Epithelial cell of esophagus (primary cell): ENCODE measurements around the gene HSF5.

Source experiments
- DNase-seq: peaks from one replicate; pipeline ENCODE4 v3.0.0; 2010; ENCODE audit warnings: low read depth
- H3K4me3 ChIP-seq: 2 replicates; pipeline ENCODE4 v1.5.1; 2011; ENCODE audit warnings: mild to moderate bottlenecking, low read length, control low read depth
- TF ChIP-seq, protein P1 (sequence below): IDR thresholded peaks from 2 replicates; pipeline ENCODE4 v1.5.1; 2011; ENCODE audit warnings: low read depth, mild to moderate bottlenecking, low read length, control low read depth, inconsistent platforms; ENCODE audit not compliant: insufficient read depth; ENCODE audit errors: missing control alignments

HSF5 gene

DNA sequence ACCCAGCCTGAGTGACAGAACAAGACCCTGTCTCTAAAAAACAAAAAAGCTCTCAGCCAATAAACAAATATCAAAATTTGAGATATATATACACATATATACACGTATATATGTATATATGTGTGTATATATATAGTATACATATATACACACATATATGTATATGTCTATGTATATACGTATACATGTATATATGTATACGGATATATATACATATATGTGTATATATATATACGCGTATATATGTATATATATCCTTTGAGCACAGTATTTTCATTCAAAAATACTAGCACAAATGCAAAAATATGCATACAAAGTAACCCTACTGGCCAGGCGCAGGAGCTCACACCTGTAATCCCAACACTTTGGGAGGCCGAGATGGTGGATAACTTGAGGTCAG lies 13.2 kb upstream of the HSF5 start:
- no peak overlapping the region for H3K4me3 ChIP-seq
- TF ChIP-seq, protein P1, sequence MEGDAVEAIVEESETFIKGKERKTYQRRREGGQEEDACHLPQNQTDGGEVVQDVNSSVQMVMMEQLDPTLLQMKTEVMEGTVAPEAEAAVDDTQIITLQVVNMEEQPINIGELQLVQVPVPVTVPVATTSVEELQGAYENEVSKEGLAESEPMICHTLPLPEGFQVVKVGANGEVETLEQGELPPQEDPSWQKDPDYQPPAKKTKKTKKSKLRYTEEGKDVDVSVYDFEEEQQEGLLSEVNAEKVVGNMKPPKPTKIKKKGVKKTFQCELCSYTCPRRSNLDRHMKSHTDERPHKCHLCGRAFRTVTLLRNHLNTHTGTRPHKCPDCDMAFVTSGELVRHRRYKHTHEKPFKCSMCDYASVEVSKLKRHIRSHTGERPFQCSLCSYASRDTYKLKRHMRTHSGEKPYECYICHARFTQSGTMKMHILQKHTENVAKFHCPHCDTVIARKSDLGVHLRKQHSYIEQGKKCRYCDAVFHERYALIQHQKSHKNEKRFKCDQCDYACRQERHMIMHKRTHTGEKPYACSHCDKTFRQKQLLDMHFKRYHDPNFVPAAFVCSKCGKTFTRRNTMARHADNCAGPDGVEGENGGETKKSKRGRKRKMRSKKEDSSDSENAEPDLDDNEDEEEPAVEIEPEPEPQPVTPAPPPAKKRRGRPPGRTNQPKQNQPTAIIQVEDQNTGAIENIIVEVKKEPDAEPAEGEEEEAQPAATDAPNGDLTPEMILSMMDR, result no peak
- DNase-seq, result no peak

DNA sequence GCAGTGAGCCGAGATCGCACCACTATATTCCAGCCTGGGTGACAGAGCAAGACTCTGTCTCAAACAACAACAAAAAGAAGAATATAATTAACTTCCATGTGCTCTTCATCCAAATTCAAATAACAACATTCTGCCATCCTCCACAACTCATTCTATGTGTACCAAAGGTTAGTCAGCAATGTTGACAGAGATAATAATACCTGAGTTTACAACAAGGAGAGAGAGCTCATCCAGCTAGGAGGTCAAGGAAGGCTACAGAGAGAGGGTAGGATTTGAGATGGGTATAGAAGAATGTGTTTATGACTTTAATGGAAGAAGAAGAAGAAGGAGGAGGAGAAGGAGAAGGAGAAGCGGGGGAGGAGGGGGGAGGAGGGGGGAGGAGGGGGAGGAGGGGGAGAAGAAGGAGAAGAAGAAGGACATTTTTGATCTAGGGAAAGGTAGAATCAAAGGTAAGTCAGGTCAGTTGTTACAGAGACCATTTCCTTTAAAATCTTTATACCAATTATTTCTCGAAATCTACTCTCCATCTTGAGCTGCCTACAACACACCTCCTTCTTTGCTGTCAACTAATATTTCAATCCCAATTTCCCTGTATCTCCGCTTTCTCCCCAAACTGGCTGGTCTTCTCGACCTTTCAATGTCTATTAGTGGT lies 10.1 kb upstream of the HSF5 start:
- TF ChIP-seq, protein P1, result no peak
- no peak for DNase-seq
- no peak overlapping the region for H3K4me3 ChIP-seq

DNA sequence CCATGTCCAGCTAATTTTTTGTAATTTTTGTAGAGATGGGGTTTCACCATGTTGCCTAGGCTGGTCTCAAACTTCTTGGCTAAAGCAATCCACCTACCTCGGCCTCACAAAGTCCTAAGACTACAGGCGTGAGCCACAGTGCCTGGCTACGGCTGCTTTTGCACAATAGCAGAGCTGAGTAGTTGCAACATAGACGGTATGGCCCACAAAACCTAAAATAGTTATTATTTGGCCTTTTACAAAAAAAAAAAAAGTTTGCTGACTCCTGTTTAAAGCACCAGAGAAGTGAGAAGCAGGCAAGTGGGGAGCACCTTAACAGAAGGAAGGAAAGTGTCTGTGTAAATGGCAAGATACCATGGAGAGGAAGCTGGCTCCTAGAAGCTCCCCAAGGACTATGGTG lies 5.3 kb upstream of the HSF5 start:
- TF ChIP-seq, protein P1, result no peak
- H3K4me3 ChIP-seq, result no peak overlapping the region
- DNase-seq, result no peak

DNA sequence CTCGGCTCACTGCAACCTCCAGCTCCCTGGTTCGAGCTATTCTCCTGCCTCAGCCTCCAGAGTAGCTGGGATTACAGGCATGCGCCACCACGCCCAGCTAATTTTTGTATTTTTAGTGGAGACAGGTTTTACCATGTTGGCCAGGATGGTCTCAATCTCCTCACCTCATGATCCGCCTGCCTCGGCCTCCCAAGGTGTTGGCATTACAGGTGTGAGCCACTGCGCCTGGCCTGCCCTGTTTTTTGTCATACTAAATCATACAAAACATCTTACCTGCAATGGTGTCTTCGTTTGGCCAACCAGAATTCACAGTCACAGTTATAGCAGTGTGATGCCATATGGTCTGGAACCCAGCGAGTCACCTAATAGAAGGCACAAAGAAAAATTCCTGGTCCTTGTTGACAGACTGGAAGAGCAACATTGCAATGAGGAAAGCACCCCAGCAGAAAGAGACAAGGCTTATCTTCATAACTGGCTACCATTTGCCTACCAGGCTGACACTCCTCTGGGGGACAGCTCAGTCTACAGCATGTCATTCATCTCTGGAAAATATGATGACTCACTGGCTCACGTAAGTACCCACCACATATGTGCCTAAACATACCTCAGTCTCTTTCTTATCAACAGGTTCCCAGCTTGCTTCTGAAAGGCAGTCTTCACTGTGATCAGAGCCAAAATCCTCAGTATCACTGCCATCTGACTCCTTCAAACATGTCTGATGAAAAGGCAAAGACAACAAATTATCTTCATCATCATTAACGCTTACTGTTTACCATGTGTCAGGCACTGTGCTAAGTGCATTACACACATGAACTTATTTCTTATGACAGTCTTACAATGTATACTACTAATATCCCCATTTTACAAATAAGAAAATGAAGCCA lies 4.3 kb upstream of the HSF5 start:
- H3K4me3 ChIP-seq, result no peak overlapping the region
- TF ChIP-seq, protein P1, result no peak
- peak; percentile 88 for DNase-seq

DNA sequence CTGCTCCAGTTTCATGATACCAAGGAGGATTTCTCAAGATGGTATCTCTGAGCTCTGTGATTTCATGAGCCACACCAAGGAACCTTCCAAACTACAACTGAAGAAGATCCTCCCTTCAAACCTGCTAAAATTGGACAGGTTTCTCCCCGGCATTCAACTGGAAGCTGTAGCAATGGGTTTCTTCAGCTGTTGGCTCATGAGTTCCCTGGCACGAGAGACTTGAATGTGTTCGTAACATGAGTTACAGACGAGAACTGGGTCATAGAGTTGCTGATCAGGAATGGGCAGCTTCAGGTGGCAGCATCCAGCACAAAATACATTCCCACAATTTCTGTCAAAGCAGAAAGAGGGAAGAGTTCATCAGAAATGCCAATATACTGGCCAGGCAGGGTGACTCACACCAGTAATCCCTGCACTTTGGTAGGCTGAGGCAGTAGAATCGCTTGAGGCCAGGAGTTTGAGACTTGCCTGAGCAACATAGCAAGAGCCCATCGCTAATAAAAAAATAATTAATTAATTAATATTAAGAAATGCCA lies 3.4 kb upstream of the HSF5 start:
- H3K4me3 ChIP-seq, result no peak overlapping the region
- TF ChIP-seq, protein P1, result no peak
- peak; percentile 22 for DNase-seq

DNA sequence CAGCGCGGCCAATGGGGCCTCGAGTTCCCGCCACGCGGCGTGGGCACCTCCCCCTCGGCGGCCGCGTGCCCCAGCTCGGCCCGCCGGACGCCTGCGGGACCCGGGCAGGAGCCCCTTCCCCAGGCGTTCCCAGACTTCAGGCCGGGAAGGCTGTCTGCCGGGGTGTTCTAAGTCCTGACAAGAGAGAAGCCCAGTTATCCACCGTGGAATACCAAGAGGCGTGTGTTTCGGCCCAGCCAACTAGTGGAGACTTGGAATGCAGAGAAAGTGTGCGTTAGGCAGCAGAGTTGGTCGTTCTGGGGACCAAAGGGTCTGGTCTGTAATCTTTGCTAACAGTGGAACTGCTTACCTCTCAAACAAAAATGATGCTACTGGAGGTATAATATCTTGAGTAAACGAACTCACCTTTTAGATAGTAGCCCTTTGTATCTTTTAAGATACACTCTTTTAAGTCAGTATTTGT lies 251 bp upstream of the HSF5 start:
- no peak for DNase-seq
- TF ChIP-seq, protein P1, result no peak

More for the DNA sequence above, 251 bp upstream of the HSF5 start:
- H3K4me3 ChIP-seq, result no peak overlapping the region
